ENCODE results near the gene RPUSD1.

GRCh38 chr16:766008-766819, 22.0 kb downstream of the RPUSD1 start:
- TF ChIP-seq POLR2AphosphoS5 (IDR thresholded peaks at IDR 0.05) (no peak), EP300 (IDR thresholded peaks at IDR 0.05) (no peak)
- TF ChIP-seq, protein P1, sequence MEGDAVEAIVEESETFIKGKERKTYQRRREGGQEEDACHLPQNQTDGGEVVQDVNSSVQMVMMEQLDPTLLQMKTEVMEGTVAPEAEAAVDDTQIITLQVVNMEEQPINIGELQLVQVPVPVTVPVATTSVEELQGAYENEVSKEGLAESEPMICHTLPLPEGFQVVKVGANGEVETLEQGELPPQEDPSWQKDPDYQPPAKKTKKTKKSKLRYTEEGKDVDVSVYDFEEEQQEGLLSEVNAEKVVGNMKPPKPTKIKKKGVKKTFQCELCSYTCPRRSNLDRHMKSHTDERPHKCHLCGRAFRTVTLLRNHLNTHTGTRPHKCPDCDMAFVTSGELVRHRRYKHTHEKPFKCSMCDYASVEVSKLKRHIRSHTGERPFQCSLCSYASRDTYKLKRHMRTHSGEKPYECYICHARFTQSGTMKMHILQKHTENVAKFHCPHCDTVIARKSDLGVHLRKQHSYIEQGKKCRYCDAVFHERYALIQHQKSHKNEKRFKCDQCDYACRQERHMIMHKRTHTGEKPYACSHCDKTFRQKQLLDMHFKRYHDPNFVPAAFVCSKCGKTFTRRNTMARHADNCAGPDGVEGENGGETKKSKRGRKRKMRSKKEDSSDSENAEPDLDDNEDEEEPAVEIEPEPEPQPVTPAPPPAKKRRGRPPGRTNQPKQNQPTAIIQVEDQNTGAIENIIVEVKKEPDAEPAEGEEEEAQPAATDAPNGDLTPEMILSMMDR (IDR thresholded peaks at IDR 0.05) = no peak

Data from upper lobe of left lung (tissue), 4 donors.